GM18861 (cell line): ENCODE measurements around the gene TVP23A.
"Not testable (repeated sequence)": the region's sequence is repeated elsewhere in the genome, so short reads cannot be mapped to it uniquely, and the experiment has no call there.

Source experiments
- ATAC-seq: cut with Tn5 transposase; IDR thresholded peaks from one replicate; pipeline ENCODE4 v1.9.1; 2021; ENCODE audit not compliant: unreplicated experiment

Gene TVP23A

DNA sequence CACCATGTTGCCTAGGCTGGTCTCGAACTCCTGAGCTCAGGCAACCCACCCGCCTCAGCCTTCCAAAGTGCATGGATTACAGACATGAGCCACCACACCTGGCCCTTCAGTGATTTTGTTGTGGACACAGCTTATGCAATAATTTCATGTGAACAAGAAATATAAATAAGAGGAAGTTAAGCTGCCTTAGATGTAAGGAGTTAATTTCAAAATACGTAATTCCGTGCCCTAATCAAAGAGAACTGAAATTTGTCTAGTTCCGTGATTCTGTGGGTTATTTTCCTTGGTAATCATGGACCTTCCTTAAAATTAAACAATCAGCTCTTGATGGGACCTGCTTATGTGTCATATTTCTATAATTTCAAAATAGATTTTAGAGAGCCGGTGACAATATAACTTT is 11.9 kb downstream of the TVP23A start:
- no peak for ATAC-seq

DNA sequence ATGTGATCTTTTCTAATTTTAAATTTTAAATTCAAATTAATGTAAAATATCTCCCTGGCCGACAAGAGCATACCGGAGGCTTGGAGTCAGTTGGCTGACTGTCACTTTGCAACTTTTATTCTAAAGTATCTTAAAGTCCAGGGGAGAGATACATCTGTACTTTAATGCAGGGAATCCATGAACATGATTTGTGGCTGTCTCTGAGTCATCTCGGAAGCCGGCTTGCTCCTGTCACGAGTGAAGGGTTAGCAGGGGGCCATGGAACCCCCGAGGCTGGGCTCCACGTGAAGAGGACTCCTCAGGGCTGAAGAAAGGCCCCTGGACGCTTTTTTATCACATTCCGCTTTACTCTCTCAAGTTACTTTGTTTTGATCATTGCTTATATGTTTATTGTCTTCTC is 13.3 kb downstream of the TVP23A start:
- no peak for ATAC-seq

DNA sequence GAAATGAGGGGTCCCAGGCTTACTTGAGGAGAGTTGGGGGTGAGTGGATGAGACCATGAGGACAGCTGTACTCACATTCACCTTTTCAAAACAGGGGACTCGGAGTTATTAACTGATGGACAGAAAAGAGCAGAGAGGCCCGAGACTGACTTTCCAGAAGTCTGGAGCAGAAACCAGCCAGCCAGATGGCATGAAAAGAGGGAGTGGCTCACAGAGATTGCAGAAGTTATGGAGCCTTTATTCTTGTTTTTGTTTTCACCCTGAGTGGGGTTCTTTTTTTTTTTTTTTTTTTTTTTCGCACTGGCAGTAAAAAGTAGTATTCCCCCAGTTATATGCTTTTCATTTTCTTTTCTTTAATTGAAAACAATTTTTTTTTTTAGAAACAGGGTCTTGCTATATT is 18.9 kb downstream of the TVP23A start:
- no peak for ATAC-seq

DNA sequence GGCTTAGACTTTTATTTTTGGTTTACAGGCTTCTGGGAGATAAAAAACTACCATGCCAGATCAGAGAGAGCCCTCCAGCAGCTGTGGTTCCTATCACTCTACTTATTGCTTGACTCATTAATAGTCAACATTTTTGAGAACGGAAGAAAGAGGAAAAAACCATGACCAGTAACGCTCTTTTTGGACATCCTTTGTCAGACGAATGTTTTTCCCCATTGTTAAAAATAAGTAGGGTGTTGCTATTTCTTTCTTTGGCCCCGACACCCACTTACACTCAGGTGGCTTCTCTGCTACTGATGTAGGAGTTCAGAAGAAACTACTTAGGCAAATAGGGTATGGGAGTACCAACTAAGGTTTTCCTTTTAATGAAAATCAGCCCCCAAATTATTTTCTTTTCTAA is 27.5 kb downstream of the TVP23A start:
- peak; percentile 47 for ATAC-seq

DNA sequence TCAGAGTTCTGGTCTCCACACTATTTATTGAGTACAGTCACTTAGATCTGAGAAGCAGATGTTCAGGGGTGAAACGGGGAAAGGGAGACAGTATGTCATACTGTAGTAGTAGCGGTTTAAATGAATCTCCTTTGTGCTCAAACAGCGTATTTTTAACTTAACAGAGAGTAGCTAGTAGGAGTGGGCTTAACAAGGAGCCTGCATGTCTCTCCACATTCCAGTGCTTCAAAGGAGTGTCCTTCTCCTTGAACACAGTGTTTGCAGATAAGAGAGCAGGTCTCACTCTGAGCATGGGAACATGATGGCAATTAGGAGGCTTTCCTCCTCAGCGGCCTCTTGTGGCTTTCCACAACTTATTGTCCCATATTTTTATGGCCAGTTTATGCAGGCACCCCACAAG is 30.0 kb downstream of the TVP23A start:
- not testable (repeated sequence) for ATAC-seq

DNA sequence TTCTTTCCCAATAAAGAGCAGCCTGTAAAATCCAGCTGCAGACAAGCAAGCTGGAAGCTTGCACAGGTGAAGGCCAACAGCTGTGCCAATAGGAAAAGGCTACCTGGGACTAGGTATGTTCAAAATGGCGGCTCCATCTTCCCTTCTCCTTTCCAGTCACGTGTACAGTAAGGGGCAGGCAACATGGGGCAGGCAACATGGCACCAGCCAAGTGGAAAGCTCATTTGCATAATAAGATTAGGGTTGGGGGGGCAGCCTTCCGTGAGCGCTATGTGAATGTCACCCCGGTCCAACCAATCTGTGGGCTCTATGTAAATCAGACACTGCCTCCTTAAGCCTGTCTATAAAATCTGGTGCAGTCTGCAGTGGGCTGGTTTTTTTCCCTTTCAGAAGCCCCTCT is 31.3 kb downstream of the TVP23A start:
- no peak for ATAC-seq

DNA sequence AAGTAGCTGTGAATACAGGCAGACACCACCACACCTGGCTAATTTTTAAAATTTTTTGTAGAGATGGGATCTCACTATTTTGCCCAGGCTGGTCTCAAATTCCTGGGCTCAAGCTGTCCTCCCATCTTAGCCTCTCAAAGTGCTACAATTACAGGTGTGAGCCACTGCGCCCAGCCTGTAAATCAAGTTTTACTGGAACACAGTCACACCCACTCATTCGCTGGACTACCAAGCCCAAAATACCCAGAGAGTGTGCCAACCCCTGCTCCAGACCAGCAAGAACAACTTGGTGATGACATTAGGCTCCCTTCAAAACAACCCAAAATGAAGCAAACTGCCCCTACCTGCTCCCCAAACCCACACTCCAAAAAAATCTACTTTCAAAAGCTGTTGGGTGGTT is 36.0 kb downstream of the TVP23A start:
- ATAC-seq = no peak

DNA sequence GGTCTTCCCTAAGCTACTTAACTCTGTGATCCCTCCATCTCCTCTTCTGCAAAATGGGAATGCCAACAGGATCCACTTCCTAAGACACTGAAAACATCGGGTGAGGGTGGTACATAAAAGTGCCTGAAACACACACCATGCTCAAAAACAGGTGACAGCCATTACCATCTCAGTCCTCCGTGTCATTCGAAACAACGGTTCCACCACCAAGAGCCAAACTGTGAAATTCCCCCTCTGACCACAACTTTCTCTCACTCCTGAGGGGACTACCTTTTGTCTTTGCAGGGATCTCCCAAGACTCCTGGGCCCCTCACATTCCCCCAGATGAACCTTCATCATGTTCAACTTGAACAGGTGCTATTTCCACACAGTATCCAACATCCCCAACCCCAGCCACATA is 38.0 kb downstream of the TVP23A start:
- ATAC-seq = no peak

DNA sequence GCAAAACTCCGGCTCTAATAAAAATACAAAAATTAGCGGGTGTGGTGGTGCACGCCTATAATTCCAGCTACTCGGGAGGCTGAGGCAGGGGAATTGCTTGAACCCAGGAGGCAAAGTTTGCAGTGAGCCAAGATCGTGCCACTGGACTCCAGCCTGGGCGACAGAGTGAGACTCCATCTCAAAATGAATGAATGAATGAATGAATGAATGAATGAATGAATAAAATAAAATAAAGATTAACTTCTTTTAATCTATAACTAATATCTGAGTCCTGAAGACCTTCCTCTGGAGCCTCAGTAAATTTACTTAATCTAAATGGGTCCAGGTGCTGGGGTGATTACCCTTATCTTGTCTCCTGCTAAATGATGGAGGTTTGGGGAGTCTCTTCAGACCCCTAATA is 38.7 kb downstream of the TVP23A start:
- not testable (repeated sequence) for ATAC-seq

DNA sequence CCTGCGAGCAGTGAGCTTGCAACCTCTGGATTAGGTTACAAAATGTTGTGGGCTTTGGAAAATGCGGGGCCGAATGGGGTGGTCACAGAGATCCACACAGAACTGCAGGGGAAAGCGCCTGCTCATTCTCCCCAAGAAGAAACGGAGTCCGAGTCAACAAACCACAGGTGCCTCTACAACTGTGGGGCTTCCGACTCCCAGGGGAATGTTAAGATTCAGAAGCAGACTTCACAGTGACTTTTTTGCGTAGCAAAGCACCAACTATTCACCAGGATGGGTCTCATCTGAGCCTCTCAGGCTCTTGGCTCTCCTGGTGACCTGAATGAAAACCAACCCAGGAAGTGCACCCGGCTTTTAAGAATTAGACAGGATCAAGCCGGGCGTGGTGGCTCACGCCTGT is 41.2 kb downstream of the TVP23A start:
- ATAC-seq = no peak

DNA sequence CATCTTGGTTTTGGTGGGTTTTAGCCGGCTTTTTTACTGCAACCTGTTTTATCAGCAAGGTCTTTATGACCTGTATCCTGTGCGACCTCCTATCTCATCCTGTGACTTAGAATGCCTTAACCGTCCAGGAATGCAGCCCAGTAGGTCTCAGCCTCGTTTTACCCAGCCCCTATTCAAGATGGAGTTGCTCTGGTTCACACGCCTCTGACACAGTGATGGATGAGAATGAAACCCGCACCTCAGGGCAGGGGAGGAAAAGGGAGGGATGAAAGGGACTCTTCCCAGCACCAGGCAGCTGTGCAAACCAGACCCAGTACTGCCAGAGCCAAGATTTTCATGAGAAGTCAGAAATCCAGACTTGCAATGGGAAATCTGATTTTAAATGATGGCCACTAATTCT is 41.7 kb downstream of the TVP23A start:
- ATAC-seq = not testable (repeated sequence)

DNA sequence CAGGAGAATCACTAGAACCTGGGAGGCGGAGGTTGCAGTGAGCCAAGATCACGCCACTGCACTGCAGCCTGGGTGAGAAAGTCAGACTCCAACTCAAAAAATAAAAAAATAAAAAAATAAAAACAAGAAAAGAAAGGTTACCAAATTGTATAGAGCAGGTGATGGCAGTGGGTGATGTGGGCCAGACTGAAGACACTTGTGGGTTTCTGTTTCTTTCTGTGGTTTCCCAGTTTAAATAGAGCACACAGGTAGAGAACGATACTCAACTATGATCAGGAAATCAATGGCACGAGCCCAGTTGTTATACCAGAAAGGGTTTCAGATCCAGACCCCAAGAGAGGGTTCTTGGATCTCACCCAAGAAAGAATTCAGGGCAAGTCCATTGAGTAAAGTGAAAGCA is 42.3 kb downstream of the TVP23A start:
- peak; percentile 66 for ATAC-seq

DNA sequence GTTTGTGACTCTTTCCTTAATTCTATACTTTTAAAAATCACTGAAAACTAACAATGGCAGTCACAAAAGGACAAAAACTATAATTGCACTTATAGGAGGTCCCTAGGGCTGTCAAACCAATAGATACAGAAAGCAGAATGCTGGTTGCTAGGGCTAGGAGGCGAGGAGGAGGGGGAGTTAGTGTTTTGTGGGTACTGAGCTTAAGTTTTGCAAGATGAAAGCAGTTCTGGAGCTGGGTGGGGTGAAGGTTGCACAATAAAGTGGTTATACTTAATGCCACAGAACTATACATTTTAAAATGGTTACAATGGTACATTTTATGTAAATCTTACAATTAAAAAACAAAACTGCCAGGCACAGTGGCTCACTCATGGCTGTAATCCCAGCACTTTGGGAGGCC is 47.7 kb downstream of the TVP23A start:
- no peak for ATAC-seq

DNA sequence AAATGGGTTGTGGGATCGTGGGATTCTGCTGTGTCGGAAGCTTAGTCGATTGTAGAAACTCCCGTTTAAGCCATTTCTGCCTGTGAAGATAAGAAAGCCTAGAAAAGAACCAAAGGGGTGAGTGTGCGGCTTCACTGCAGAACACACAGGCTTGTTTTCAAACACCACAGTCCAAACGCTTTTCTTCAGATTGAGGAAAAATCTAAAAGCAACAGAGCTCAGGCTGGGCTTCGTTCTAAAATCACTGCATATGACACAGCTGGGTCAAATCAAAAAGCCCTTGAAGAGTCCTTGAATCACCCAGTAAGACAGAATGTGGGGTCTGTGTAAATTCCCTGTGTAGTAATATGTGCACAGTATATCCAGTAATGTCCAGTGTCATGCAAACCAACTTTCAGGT is 49.2 kb downstream of the TVP23A start:
- no peak for ATAC-seq

DNA sequence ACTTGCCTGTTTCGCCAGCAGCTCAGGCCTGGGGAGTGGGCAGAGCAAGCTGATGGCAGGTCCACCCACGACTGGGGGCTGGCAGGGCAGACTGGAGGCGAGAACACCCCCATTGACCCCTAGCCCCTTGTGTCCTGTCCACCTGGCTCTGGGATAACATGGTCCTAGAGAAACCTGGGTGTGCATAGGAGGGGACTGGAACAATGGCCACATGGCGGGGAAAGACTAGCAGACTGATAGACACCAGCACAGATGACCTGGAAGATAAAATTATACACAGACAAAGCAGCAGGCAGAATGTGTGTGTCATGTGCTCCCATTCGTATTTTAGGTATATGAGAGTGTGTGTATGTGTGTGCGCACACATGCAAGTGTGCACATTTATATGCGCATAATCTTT is 51.5 kb downstream of the TVP23A start:
- no peak for ATAC-seq

DNA sequence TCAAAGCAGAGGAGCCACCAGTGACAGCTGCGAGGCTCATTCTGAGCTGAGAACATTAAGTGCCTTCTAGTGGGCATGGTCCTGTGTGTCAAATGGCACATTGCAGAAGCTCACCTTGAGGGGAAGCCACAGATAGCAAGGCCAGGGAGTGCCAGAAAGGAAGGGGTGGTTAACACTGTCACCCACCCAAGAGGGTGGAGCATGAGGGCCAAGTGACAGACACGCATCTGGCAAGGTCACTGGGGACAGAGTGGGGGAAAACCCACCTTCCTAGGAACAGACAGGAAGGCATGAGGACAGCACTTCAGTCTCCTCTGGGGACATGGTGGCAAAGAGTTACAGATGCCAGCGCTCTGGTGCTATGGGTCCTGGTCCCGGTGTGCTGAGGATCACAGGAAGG is 52.8 kb downstream of the TVP23A start:
- peak; percentile 78 for ATAC-seq

DNA sequence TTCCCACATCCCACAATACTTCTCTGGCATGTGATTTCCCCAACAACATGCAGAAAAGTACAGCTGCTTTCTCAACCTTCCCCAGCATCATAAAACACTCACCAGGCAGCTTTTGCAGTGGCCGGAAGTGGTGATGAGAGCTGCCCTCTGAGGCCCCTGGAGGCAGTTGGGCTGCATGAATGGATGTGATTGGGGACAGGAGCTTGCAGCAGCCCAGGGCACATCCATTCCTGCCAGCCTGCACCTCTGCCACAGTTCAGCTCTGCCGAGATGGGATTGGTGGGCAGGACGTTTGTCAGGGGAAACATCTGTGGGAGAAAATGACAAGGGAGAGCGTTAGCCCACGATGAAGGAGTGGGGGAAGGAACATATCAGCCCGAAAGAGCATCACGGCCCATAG is 55.1 kb downstream of the TVP23A start:
- ATAC-seq = no peak

DNA sequence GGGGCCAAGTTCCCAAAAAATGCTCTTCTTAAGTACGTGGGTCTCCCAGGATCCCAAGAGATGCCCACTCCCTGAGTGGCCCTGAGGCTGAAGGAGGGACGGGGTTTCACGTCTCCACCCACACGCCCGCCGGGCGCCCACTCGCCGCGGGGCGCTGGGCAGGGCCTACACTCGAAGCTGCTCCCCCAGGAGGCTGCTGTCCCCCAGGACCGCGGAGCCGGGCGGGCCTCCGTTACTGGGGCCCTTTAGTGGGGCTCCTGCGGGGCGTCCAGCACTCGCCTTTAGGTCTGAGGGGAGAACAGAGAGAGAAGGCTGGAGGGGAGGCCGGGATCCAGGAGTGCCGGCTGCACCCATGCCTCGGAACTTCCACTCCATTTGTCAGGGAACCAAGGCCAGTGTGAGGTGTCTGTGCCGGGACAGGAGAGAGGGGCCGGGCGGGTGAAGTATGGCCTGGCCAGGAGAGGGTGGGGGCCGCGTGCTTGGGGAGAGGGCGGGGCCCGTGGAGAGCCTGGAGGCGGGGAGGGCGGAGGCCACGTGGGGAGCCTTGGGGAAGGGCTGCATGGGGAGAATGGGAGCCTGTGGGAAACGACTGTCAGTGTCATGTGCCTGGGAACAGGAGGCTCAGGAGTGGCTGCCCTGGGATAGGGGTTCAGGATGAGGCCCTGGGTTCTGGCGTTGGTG is 56.1 kb downstream of the TVP23A start:
- ATAC-seq = no peak

DNA sequence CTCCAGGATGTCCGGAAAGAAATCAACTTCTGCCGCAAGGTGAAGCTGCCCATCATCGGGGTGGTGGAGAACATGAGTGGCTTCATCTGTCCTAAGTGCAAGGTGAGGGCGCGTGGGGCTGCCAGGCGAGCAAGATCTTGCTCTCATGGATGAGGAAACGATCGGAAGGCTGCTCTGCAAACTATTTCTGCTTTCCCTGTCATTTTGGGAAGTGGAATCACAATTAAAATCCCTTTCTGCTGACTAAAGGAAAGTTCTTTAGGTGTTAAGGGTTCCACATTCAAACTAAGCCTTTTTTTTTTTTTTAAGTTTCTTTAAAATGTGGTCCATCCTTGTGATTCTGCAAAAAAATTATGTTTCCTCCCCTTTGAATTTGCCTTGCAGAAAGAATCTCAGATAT is 57.2 kb downstream of the TVP23A start:
- no peak for ATAC-seq

DNA sequence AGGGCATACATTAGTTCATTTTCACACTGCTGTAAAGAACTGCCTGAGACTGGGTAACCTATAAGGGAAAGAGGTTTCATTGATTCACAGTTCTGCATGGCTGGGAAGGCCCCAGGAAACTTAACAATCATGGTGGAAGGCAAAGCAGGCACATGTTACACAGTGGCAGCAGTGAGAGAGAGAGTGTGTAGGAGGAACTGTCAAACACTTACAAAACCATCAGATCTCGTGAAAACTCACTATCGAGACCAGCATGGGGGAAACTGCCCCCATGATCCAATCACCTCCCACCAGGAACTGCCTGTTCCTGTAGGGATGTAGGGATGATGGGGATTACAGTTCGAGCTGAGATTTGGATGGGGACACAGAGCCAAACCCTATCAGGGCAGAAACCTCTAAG is 57.7 kb downstream of the TVP23A start:
- no peak for ATAC-seq

DNA sequence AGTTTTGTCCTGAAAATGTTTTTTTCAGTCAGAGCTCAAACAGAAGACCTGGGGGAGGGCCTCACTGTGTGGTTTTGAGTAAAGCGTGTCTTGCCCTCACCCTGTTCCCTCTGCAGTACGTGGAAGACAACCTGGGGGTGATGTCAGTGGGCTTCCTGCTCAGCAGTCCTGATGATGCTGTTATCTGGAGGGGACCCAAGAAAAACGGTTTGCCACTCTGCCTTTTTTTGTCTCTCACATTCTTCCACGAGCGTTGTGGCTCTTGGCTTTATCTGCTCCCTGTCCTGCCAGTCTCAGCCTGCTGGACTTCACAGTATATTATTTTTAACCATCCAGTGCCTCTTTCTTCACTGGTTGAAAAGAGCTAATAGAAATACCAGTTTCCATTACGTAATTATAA is 62.0 kb downstream of the TVP23A start:
- no peak for ATAC-seq

DNA sequence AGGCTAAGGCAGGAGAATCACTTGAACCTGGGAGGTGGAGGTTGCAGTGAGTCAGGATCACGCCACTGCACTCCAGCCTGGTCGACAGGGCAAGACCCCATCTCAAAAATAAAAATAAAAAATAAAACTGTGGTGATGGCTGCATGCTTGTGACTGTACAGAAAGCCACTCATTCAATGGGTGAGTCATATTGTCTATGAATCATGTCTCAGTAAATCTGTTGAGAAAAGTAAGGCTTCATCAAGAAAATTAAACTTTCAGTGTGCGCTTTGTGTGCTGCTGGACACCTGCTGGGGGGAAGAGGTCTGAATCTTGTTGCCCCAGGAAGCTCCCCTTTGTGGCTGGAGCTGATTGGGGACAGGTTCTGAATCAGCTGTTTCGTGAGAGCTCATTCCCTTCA is 63.7 kb downstream of the TVP23A start:
- no peak for ATAC-seq

DNA sequence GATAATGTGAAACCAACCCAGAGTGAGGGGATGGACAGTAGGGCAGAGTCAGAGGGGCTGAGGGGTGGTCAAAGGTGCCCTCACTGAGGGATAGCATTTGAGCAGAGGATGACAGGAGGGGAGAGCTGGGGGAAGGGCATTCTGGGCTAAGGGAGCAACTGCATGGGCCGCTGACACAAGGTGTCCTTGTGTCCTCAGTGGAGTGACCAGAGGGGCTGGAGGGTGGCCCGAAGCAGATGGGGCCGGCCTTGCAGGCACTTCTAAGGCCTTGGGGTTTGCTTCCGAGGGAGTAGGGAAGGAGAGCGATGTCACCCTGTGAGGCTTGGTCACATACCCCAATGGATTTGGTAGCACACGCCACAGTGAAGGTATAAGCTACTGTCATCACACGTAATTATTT is 64.9 kb downstream of the TVP23A start:
- ATAC-seq = no peak
